Measurements from ENCODE around the gene ITIH1.

The ITIH1 gene

DNA sequence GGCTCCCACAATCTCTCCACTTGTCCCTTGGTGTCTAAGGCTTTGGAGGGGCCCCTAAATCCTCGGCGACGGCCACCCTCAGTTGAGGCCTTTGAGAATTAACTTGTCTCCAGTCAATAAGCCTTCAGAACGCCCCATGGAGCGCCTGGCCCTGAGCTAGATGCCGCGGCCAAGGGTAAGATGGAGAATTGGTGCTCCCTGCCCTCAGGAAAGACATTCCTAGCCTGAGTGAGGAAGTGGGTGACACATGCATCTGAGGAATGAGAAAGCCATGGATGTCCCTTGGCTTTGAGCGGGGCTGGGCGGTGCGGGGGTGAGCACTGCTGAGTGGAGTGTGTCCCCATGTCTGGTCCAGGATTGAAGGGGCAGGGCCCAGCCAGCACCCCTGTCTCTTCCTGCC lies 39.8 kb downstream of the ITIH1 start:
- DNase-seq, result no peak

DNA sequence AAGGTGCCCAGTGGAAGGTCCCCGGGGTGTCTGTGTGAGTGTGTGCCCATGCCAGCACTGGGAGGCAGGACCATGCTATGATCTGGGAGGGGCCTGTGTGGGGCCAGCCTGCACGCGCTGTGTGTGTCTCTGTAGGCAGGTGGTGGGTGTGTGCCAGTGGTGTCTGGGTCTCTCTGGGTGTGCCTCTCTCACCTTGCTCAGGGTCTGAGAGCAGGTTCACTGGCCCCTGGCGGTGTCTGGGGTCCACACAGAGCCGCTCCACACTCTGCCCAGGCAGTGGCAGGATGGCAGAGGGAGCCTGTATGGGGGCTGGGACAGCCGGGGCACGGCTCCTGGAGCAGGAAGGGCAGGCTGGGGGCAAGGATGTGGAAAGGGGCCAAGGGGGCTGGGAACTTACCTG lies 40.5 kb downstream of the ITIH1 start:
- no peak for DNase-seq

DNA sequence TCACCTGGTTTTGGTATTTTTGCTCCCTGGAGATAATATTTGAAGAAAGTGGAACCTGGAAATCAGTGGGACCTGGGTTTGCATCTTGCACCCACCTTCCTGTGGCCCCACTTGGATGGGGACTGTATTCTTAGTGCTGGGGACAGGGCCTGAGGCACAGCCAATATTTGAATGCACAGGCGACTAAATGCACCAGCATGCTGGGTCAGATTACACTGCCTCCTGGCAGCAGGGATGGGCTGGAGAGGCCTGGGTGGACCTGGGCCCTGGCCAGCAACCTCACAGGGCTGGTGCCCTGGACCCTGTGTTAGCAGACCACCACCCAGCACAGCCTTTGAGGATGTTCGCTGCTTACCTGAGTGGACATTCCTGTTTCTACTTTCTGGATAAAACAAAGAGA lies 42.5 kb downstream of the ITIH1 start:
- no peak for DNase-seq

GRCh38 chr3:52820736-52821135 lies 43.3 kb downstream of the ITIH1 start:
- DNase-seq, result no peak

DNA sequence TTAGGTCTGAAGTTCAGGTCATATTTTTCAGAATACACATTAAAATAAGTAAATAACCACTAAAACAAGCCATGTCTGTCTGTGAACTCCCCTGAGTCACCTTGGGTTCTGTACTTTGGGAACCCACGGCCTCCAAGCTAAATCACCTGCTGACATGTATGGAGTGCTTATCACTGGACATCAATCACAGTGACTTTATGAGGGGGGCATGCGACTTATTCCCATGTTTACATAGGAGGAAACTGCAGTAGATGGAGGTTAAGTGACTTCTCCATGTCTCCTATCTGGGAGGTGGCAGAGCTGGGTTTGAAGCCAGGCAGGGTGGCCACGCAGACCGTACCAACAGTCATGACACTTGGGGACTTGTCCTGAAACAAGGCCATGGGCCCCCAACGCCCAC lies 45.0 kb downstream of the ITIH1 start:
- no peak for DNase-seq

- DNase-seq, result no peak
These were observed 46.6 kb downstream of the ITIH1 start for GRCh38 chr3:52824037-52824436.

- DNase-seq, result no peak
These were observed 50.0 kb downstream of the ITIH1 start for GRCh38 chr3:52827441-52827840.

GRCh38 chr3:52827866-52828376 lies 50.5 kb downstream of the ITIH1 start:
- DNase-seq, result no peak

- no peak for DNase-seq
These were observed 52.1 kb downstream of the ITIH1 start for GRCh38 chr3:52829482-52829881.

- DNase-seq, result no peak
These were observed 52.6 kb downstream of the ITIH1 start for GRCh38 chr3:52829906-52830463.

- no peak for DNase-seq
These were observed 53.3 kb downstream of the ITIH1 start, which contains the start of gene ITIH4 for GRCh38 chr3:52830535-52831258. Gene ITIH4 (minus strand): TSS chr3:52830672. CDS start chr3:52830642, 30 bp downstream.

- DNase-seq, result no peak
These were observed 54.3 kb downstream of the ITIH1 start for GRCh38 chr3:52831500-52832301.

DNA sequence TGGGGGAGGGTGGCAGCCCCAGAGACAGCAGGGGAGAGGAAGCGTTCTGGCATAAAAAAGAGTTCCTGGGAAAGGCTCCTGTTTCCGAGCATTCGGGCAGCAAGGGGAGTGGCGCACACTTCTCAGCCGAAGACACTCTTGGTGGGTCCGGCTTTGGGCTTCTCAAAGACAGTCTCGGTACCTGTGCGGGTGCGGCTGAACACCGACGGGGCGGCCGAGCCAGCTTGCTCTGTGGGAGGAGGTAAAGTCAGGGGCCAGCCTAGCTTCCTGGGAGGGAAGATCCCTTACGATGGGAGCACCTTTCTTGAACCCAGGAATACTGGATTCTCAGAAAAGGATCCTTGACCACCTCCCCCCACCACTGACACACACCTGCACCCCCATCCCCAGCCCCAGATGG lies 55.8 kb downstream of the ITIH1 start:
- DNase-seq, result no peak

- no peak for DNase-seq
These were observed 57.6 kb downstream of the ITIH1 start, which contains the start of gene MUSTN1 for GRCh38 chr3:52834871-52835501. Gene MUSTN1 (minus strand): TSS chr3:52835019. CDS start chr3:52834948, 71 bp downstream.

GRCh38 chr3:52835766-52836470 lies 58.5 kb downstream of the ITIH1 start:
- no peak for DNase-seq

DNA sequence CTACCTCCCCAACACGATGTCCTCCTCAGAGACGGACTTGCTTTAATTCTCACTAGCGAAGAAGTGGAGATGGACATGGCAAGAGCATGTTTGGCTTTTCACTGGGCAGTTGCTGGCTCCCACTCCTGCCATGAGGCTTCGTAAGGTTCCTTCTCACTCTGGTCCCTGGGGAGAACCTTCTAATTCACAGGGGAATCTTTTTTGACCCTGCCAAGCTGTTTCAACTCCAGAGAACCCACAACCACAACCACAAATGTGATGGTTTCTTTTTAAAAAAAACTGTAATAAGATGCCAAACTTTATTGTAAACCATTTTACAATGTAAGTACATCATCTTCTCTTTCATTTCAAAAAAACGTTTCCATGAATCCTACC lies 59.1 kb downstream of the ITIH1 start:
- DNase-seq, result no peak

- no peak for DNase-seq
These were observed 59.6 kb downstream of the ITIH1 start for GRCh38 chr3:52836986-52837385.

DNA sequence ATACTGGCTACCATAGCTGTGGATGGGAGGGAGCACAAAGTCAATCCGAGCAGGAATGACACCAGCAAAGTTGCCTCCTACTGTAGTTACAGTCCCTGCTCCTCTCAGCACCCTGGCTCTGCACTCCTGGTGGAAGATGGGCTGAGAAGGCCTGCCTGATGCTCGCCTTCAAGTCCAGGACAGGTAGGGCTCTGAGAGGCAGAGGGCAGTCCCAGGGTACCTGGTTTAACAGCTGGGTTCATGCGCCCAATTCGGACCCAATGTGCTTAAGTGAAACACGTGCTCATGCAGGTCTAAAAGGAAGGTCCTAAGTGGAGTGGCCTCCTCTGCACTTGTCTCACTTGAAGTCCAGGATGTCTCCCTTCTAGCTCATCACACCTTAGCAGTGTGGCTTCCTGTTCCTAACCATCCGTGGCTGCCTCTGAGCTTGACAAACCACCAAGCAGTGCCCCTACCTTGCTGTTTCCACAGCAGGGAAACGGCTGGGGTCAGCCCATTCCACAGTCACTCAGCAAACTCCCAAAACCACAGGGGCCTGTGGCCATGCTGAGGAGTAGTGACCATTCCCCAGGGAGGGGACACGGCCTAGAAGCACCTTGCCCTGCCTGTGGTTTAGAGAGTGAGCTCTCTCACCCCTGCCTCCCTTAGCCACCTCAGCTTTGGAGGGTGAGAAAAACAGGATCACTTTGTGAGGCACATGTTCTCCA lies 61.3 kb downstream of the ITIH1 start:
- DNase-seq, result no peak

DNA sequence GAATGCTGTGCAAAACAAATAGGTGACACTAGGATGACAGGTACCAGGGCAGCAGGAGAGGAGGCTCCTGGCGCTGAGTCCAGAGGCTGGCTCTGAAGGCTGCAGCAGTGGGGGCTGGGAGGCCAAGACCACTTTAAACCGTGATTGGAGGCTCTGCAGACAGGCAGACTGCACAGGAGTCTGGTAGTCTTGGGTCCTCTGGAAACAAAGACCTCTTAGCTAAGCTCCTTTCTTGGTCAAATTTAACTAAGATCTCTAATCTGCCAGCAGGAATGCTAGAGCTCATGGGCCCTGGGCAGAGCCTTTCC lies 61.8 kb downstream of the ITIH1 start:
- DNase-seq, result no peak

- no peak for DNase-seq
These were observed 62.6 kb downstream of the ITIH1 start for GRCh38 chr3:52839892-52840545.

- no peak for DNase-seq
These were observed 64.0 kb downstream of the ITIH1 start for GRCh38 chr3:52841211-52841980.

Data from activated effector memory CD4-positive, alpha-beta T cell treated with anti-CD3 and anti-CD28 coated beads, Interleukin-2, amount 50 U/mL, for 16 hours (primary cell).